Measurements from ENCODE around the gene NF1. TPM values are rescaled to one million over a fixed set of nuclear protein-coding genes. Genes with fewer than 3 reads are reported as not detected.
"Not testable (repeated sequence)": the region's sequence is repeated elsewhere in the genome, so short reads cannot be mapped to it uniquely, and the experiment has no call there.

The NF1 gene
- total RNA-seq, 1 donor from 2014 or later = 65.0 TPM

- DNase-seq (ENCODE audit: low spot score) = no peak
Observed at GRCh38 chr17:31294820-31295488, 200.2 kb downstream of the NF1 start.

- DNase-seq (ENCODE audit: low spot score) = no peak
Observed at GRCh38 chr17:31295489-31295871, 200.7 kb downstream of the NF1 start.

- DNase-seq (ENCODE audit: low spot score) = no peak
Observed at GRCh38 chr17:31296142-31296541, 201.4 kb downstream of the NF1 start.

GRCh38 chr17:31297090-31297489, 202.3 kb downstream of the NF1 start, which contains the start of gene OMG:
Gene OMG, minus strand, starts transcription at chr17:31297239. Its CDS starts 908 bp downstream, at chr17:31296331.
- no peak for DNase-seq (ENCODE audit: low spot score)

- DNase-seq (ENCODE audit: low spot score) = no peak
Observed at GRCh38 chr17:31299624-31300023, 204.8 kb downstream of the NF1 start.

DNA sequence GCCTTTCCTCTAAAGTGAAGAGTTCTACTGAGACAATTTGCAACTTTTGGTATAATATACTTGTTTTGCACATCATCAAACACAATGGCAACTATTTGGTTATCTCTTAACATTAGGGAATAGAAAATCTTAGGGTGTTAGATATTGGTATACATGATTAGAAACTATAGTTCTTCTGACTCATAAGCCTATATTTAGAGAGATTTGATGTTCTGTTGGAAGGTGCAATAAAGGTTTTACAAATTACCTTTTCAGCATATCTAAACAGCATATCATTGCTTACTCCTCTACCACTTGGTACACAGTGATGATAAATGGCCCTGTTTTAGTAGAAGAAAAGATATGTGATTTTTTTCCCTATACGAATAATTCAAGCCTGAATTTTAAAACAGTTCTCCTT, 212.9 kb downstream of the NF1 start:
- DNase-seq (ENCODE audit: low spot score) = no peak

DNA sequence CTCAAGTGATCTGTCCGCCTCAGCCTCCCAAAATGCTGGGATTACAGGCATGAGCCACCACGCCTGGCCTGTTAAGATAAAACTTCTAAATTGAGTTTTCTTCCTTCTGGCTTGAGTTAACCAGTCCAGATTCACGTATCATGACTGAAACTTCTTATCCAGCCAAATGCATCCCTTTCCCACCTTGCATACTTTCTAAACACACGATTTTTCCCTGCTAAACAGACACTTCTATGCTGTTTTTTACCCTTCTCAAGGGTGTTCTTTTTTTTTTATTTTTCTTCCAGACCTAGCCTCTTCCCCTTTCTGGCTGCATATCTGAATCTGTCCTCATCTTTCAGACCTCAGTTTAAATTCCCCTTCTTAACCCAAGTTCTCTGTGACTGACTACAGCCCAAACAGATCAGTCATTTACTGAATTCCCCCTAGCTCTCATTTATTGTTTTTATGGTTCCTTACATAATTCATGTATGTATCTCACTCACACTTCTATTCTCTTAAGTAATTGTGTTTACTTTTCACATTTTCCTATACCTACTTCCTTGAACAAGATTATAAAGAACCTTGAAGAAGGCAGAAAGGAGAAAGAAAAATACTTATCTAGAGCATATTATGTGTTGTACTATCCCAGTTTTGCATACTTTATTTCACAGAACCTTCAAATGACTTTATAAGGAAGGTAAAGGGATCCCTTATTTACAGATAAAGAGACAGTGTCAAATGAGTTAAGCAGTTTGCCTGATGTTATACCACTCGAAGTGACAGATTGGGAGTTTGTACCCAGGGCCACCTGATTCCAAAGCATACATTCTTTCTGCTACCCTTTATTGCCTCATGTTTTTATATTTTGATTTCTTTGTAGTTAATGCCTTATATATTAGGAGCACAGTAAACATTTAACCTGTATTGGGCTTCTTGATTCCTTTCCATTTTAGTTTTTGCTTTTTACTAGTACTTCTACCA, 213.9 kb downstream of the NF1 start:
- DNase-seq (ENCODE audit: low spot score) = peak; percentile 9

DNA sequence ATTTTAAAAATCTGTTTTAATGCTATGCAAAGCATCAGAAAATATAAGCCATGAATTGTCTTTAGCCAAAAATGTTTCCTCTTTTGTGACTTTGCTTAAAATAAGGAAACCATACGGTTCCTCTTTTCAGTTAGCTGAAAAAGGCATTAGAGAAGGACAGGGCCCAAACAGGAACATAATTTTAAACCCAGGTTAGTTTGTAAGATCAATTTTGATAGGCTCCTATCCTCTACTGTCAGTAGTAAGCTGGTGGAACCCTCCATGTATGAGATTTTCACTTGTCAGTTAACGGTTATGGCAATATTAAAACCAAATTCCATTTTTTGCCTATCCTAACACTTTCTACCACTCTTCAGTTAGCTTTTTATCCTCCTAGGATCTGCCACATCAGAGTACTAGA, 214.8 kb downstream of the NF1 start:
- DNase-seq (ENCODE audit: low spot score) = peak; percentile 8

- DNase-seq (ENCODE audit: low spot score) = no peak
Observed at GRCh38 chr17:31310260-31310659, 215.5 kb downstream of the NF1 start.

DNA sequence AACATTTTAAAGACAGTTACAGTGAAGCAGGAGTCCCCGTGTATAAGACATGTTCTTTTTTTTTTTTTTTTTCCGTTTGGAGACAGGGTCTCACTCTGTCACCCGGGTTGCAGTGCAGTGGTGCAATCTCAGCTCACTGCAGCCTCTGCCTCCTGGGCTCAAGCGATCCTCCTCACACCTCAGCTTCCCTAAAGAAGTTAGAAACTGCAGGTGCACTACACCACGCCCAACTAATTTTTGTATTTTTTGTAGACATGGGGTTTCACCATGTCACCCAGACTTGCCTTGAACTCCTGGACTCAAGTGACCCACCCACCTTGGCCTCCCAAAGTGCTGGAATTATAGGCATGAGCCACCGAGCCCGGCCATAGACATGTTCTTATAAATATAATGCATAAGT, 216.1 kb downstream of the NF1 start:
- DNase-seq (ENCODE audit: low spot score) = no peak

- no peak for DNase-seq (ENCODE audit: low spot score)
Observed at GRCh38 chr17:31311526-31311925, 216.7 kb downstream of the NF1 start.

- DNase-seq (ENCODE audit: low spot score) = not testable (repeated sequence)
Observed at GRCh38 chr17:31312223-31312622, 217.4 kb downstream of the NF1 start.

DNA sequence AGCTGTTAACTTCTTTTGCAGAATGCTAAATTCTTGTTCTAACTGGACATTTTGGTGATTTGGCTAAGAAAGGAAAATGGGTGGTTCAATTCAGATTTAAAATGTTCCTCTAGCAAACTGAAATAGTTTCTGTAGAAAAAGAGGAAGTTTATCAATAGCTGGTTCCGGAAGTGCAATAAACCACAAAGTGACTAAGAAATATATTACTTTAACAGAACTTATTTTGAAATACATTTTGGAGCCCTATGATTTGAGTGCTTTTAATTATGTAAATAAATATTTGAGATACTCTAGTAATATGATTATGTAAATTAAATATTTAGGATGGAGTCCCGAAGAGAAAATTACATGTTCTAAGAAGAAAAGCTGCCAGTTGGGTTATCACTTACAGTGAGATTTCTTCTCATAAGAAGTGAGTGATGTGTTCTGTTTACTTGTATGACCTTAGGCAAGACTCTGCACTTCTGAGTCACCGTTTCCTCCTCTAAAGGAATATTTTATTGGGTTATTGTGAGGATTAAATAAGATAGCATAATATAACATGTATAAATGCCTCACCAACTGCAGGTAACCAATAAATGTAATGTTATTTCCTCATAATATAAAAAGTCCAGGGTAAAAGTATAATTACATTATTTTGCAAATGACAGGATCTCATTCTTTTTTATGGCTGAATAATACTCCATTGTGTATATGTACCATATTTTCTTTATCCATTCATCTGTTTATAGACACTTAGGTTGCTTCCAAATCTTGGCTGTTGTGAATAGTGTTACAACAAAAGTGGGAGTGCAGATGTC, 219.4 kb downstream of the NF1 start, which contains the start of gene EVI2B:
EVI2B (minus strand) TSS at position 73 of the 800 bp plus-strand sequence. CDS start 8,445 bp downstream, outside the sequence.
- DNase-seq (ENCODE audit: low spot score) = peak; percentile 26

- DNase-seq (ENCODE audit: low spot score) = no peak
Observed at GRCh38 chr17:31314782-31315100, 220.0 kb downstream of the NF1 start.

DNA sequence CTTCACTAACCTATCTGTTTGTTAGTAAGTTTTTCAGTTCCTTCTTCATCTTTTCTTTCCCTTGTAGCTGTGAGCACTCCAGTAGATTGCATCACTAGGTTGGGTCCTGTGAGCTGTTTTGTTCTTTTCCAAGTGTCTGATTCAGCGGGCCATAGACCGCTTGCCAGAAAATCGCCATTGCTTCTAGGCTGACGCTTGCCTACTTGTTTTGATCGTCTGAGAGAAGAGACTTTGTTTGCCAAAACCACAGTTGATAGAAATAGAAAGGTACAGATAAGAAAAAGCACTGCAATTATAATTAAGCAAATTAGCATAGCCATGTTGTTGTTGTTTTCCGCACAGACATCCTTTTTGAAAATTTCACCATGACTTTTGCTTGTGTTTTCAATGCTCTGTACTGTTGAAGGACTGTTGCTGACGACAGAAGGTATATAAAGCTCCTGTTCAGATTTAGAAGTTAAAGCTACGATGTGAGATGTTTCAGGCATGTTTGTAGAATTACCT, 223.6 kb downstream of the NF1 start:
- DNase-seq (ENCODE audit: low spot score) = peak; percentile 15

DNA sequence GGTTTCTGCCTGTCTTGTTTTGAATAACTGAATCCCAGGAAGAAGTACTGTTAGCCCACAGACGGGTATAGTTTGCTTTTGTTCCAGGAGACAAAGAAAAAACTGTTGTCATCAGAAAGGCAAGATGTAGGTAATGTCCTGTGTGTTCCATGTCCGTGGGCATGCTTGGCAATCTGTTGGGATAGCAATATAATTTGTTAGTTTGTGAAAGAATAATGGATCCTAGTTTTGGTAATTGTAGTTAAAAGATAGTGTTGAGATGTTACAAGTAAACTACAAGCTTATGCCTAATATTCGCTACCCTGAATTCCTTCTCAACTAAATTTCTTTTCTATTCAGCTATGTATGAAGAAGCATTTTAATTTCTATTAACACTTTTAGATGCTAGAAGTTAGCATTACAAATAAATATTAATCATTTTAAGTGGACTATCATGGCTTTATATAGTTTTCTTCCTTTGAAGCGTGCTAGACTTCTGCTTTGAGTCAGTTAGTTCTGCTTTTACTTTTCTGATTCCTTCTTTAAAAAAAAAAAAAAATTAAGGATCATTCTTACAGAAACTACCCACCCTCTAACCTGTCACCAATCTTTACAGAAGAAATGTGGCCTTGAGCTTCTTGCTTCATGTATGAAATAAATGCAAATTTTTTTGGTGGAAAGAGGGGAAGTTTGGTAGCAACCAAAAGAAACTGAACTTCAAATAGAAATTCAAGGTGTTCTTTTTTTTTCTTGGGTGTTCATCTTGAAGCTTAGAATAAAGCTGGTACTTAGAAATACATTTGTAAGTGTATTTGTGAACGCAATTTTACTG, 224.3 kb downstream of the NF1 start:
- no peak for DNase-seq (ENCODE audit: low spot score)

DNA sequence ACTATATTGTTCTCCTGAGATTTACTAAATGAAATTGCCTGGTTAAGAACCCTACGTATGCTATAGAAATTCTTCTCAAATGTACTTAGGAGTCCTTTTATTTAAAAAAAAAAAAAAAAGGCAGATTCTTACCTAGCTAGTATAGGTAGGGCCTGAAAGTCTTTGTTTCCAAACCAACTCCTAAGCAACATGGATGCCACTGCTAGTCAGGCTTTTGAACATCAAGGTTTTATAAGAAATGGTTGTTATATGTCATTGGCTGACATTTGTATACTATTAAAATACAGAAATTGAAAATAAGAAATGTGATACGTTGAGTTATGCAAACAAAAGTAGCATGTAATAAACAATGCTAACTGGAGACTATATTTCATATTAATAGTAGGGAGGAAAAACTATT, 225.5 kb downstream of the NF1 start:
- no peak for DNase-seq (ENCODE audit: low spot score)

- no peak for DNase-seq (ENCODE audit: low spot score)
Observed at GRCh38 chr17:31320791-31321190, 226.0 kb downstream of the NF1 start.

GRCh38 chr17:31321481-31321880, 226.7 kb downstream of the NF1 start, which contains the start of gene EVI2A:
Gene EVI2A, minus strand, starts transcription at chr17:31321622. Its CDS starts 2,609 bp downstream, at chr17:31319013.
- DNase-seq (ENCODE audit: low spot score) = peak; percentile 39

DNA sequence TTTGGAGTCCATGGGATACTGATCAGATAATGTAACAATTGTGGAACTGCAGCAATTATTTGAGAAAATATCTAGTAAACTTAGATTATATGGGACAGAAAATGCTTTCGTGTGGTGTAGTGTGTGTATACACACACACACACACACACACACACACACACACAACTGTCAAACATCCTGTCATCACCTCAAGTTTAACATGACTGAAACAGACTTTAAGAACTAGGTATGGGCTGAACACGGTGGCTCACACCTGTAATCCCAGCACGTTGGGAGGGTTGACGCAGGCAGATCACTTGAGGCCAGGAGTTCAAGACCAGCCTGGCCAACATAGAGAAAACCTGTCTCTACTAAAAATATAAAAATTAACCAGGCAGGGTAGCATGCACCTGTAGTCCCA, 227.2 kb downstream of the NF1 start:
- no peak for DNase-seq (ENCODE audit: low spot score)

- DNase-seq (ENCODE audit: low spot score) = no peak
Observed at GRCh38 chr17:31323551-31323950, 228.8 kb downstream of the NF1 start.

Data from umbilical cord (tissue), 2 donors.